ENCODE measurements around the gene AQP12B.

GRCh38 chr2:240705204-240705791 lies 22.6 kb upstream of the AQP12B start:
- TF ChIP-seq POLR2AphosphoS5 (IDR thresholded peaks at IDR 0.05; ENCODE audit: low read depth, low read length) (no peak), POLR2A (IDR thresholded peaks at IDR 0.05; ENCODE audit: low read depth, low read length) (no peak), TAF1 (IDR thresholded peaks at IDR 0.05; ENCODE audit: borderline replicate concordance, low read depth, low read length) (no peak)
